NCI-H2107 (cell line): ENCODE measurements around the gene BNIP3.
"Not testable (repeated sequence)": the region's sequence is repeated elsewhere in the genome, so short reads cannot be mapped to it uniquely, and the experiment has no call there.

ENCODE experiments used
- DNase-seq: peaks from one replicate; lab custom pipeline; 2025; lab: John Stamatoyannopoulos, UW

Gene BNIP3

GRCh38 chr10:131977323-131978096, 4.2 kb downstream of the BNIP3 start:
- DNase-seq, result no peak

- no peak for DNase-seq
Observed at GRCh38 chr10:131975796-131976195, 5.9 kb downstream of the BNIP3 start.

GRCh38 chr10:131975003-131975402, 6.7 kb downstream of the BNIP3 start:
- DNase-seq, result no peak

- no peak for DNase-seq
Observed at GRCh38 chr10:131974034-131974817, 7.5 kb downstream of the BNIP3 start.

GRCh38 chr10:131973160-131973951, 8.4 kb downstream of the BNIP3 start:
- no peak for DNase-seq

- DNase-seq, result no peak
Observed at GRCh38 chr10:131972474-131973071, 9.2 kb downstream of the BNIP3 start.

DNA sequence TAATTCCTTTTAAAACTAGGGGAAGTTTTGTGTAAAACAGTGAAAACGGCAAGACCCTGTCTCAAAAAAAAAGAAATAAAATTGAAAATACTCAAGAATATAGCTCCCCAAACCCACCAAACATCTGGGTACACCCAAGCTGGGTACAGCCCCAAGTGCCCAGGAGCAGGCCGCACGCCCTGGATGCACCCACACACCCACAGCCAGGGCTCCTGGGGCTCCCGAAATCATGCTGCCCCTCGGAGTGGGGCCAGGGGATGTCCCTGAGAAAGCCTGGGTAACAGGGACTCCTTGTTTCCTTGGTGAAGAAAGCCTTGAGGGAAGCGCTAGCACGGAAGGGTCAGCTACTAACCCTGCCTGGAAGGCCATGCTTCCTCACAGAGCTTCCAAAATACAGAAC, 10.1 kb downstream of the BNIP3 start:
- no peak for DNase-seq

DNA sequence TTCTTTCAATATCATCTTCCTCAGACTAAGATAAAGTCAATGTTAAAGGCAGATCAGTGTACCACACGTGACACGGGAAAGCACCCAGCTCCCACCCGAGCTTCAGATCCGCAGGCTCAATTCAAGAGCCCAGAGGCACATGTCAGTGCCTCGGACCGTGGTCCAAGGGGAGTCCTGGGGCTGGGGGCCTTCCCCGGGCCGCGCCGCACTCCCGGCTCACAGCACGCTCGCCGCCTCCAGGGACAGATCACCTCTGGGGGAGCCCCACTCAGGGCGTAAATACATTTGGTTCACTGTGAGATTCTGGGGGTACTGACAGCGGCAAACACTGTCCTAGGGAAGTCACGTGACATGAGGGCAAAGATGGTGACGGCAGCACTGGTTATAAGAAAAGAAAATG, 10.8 kb downstream of the BNIP3 start:
- DNase-seq, result no peak

DNA sequence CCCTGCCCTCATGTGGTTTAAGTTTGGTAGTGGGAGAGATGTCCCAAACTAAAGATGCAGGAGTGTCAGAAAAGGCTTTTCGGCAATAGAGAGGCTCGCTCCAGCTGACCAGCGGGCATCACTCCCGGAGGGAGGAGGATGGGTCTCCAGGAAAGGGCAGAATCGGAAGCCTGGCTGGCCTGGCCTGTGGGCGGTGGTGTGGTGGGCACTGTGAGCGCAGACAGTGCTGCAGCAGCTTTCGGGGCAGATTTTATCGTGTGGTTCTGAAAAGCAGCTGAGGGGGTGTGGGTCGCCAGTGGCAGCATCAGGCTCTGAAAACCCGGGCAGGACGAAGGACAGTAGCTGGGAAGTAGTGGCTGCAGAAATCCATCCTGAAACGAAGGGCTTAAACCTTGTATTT, 12.8 kb downstream of the BNIP3 start:
- DNase-seq, result no peak

DNA sequence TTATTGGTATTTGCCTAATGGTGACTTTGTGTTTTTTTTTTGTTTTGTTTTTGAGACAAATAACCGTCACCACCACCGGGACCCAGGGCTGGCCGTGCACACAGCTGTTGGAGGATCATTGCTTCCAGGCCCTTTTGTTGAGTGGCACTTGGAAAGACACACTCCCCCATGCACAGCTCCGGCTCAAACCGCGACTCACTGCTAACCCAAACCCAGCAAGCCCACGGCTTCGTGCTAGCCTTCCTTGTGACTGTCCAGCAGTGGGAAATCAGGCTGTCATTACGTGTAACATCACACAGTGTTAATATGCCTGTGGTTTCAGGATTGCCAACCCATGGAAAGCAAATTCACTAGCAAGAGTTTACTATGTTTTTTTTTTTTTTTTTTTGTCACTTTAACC, 17.4 kb downstream of the BNIP3 start:
- DNase-seq, result no peak

GRCh38 chr10:131963811-131964210, 17.9 kb downstream of the BNIP3 start:
- DNase-seq, result no peak

- no peak for DNase-seq
Observed at GRCh38 chr10:131963350-131963749, 18.4 kb downstream of the BNIP3 start.

DNA sequence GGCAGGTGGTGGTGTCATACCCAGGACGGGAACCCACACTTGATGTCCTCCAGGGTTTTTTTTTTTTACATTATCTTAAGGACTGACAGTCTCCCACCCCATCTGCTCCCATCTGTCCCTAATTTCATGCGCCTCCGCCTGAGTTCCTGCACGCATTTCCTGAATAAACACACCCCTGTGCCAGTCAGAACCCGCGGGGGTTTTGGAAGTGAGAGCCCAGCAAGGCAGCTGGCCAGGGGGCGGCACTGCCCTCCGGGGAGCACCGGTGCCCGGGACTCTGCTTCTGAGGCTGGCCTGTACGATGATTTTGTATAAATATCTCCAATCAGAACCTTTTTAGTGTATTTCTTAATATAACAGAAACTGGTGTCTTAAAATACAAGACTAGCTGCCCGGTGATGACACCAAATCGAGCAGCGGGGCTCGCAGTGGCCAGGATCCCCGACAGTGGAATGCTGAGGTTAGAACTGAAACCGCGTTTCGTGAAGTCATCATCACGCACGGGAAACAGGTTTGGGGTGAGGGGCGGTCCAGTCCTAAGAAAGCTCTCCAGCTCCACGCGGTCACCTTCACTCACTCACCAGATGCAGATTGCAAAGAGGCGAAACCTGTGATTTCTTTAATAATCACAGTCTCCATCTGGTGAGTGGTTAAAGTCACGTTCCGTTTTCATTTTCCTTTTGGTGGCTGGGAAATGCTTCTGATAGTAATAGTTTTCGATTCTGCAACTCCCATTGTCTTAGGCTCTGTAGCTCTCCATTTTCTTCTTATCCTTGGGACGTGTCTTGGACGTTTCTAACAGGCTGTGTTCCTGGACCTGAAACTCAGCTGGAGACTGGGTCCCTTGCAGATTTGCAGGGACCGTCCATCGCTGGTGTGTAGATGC, 19.7 kb downstream of the BNIP3 start:
- DNase-seq, result no peak

DNA sequence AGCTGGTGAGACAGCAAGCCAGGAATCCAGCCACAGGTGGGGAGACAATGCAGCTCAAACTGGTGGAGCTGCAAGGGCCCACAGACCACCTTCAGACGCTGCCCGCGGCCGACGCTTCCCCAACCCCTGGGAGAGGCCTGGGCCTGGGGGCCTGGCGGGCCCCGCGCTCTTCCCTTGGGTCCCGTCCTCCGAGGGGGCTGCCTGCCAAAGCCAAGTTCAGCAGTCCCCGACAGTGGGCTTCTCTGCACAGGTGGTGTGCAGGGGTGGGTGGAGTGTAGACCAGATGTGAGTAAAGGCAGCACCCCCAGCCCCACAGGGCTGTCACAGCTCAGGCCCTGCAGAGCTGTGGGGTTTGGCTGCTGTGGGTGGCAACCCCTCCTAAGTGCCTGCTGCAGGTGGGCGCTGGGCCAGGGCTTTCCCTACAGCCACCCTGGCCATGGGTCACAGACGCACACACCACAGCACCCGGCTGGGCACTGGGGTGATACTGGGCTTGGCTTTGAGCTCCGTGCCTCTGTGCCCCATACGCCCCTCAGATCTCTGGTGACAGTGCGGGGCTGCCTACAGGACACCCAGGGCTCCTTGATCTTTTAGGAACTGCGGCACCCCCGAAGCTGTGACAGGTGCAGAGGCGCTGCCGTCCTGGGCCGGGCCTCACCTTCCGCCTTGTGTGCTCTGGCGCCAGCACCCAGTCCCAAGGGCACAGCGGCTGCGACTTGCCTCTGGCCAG, 20.5 kb downstream of the BNIP3 start:
- no peak for DNase-seq

- DNase-seq, result no peak
Observed at GRCh38 chr10:131960631-131961046, 21.1 kb downstream of the BNIP3 start.

DNA sequence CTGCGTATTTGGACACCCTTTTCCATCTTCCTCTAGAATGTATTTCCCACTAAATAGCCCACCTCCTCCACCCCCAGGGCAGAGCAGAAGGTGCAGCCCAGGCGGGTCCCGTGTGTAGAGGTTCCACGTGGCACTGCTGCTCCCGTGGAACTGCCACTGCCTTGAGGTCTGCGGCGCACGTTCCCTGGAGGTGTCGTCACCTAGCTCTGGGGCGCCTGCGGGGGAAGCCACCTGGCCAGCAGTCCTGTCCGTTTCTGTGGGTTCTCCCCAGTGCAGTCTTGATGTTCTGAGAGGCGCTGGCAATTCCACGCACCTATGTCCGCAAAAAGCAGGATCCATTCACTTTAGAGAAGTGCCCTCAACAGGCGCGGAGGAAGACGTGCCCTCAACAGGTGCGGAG, 21.9 kb downstream of the BNIP3 start:
- DNase-seq, result no peak

DNA sequence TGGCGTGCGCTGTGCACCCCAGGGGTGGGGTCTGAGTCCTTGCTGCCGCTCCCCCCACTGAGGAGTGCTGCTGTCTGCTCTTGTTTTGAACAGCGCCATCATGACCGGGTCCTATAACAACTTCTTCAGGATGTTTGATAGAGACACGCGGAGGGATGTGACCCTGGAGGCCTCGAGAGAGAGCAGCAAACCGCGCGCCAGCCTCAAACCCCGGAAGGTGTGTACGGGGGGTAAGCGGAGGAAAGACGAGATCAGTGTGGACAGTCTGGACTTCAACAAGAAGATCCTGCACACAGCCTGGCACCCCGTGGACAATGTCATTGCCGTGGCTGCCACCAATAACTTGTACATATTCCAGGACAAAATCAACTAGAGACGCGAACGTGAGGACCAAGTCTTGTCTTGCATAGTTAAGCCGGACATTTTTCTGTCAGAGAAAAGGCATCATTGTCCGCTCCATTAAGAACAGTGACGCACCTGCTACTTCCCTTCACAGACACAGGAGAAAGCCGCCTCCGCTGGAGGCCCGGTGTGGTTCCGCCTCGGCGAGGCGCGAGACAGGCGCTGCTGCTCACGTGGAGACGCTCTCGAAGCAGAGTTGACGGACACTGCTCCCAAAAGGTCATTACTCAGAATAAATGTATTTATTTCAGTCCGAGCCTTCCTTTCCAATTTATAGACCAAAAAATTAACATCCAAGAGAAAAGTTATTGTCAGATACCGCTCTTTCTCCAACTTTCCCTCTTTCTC, 26.0 kb downstream of the BNIP3 start:
- no peak for DNase-seq

GRCh38 chr10:131954356-131954965, 27.3 kb downstream of the BNIP3 start:
- no peak for DNase-seq

GRCh38 chr10:131949908-131950307, 31.8 kb downstream of the BNIP3 start:
- DNase-seq, result not testable (repeated sequence)
